GM23248 (cell line): ENCODE data around the gene GPR132. TPM values are rescaled to one million over a fixed set of nuclear protein-coding genes. Genes with fewer than 3 reads are reported as not detected.
"Not testable (repeated sequence)": the region's sequence is repeated elsewhere in the genome, so short reads cannot be mapped to it uniquely, and the experiment has no call there.

Experiments
- DNase-seq: peaks from one replicate; pipeline ENCODE4 v3.0.0-alpha.2; 2015
- H2AFZ ChIP-seq: fragments of 200-600 bp; sonication (generic); 2 replicates; pipeline ENCODE4 v1.6.1; 2016; ENCODE audit warnings: antibody characterized with exemption
- H3F3A ChIP-seq: fragments of 200-600 bp; sonication (generic); 2 replicates; pipeline ENCODE4 v1.6.1; 2016; ENCODE audit warnings: mild to moderate bottlenecking, antibody characterized with exemption, mixed run types; ENCODE audit not compliant: insufficient read depth
- H3K27ac ChIP-seq: fragments of 200-600 bp; sonication (generic); 2 replicates; pipeline ENCODE4 v1.5.1; 2016; ENCODE audit warnings: mild to moderate bottlenecking
- H3K27me3 ChIP-seq: fragments of 200-600 bp; sonication (generic); replicated peaks from 2 replicates; pipeline ENCODE4 v1.6.1; 2016; ENCODE audit warnings: mild to moderate bottlenecking; ENCODE audit not compliant: insufficient read depth
- H3K36me3 ChIP-seq: fragments of 200-600 bp; sonication (generic); 2 replicates; pipeline ENCODE4 v1.6.1; 2016; ENCODE audit warnings: low read depth, mild to moderate bottlenecking
- H3K4me1 ChIP-seq: fragments of 200-600 bp; sonication (generic); 2 replicates; pipeline ENCODE4 v1.6.1; 2016; ENCODE audit warnings: mild to moderate bottlenecking; ENCODE audit not compliant: insufficient read depth
- H3K4me2 ChIP-seq: fragments of 200-600 bp; sonication (generic); one replicate; pipeline ENCODE4 v1.6.1; 2016; ENCODE audit warnings: mild to moderate bottlenecking; ENCODE audit not compliant: unreplicated experiment
- H3K4me3 ChIP-seq: fragments of 200-600 bp; sonication (generic); 2 replicates; pipeline ENCODE4 v1.5.1; 2016; ENCODE audit warnings: mild to moderate bottlenecking
- H3K79me2 ChIP-seq: fragments of 200-600 bp; sonication (generic); 2 replicates; pipeline ENCODE4 v1.6.1; 2016; ENCODE audit warnings: mild to moderate bottlenecking; ENCODE audit not compliant: insufficient read depth
- H3K9ac ChIP-seq: fragments of 200-600 bp; sonication (generic); 2 replicates; pipeline ENCODE4 v1.6.1; 2016; ENCODE audit warnings: mild to moderate bottlenecking
- H3K9me2 ChIP-seq: fragments of 200-600 bp; sonication (generic); 2 replicates; pipeline ENCODE4 v1.6.1; 2016; ENCODE audit warnings: mixed run types, mild to moderate bottlenecking, moderate library complexity; ENCODE audit not compliant: insufficient read depth
- H3K9me3 ChIP-seq: fragments of 200-600 bp; sonication (generic); one replicate; pipeline ENCODE4 v1.6.1; 2017; ENCODE audit warnings: low read depth
- H4K20me1 ChIP-seq: fragments of 200-600 bp; sonication (generic); 2 replicates; pipeline ENCODE4 v1.6.0; 2016; ENCODE audit not compliant: insufficient read depth
- EZH2 ChIP-seq: fragments of 200-600 bp; sonication (generic); IDR thresholded peaks from 2 replicates; pipeline ENCODE4 v1.6.1; 2018; ENCODE audit warnings: antibody characterized with exemption, mild to moderate bottlenecking; ENCODE audit not compliant: insufficient read depth, poor library complexity, severe bottlenecking
- EZH2phosphoT487 ChIP-seq: fragments of 200-600 bp; sonication (generic); IDR thresholded peaks from 2 replicates; pipeline ENCODE4 v1.6.1; 2018; ENCODE audit warnings: antibody characterized with exemption, moderate library complexity, mild to moderate bottlenecking, low read depth; ENCODE audit not compliant: insufficient read depth
- WGBS, 2 experiments: methylation state at CpG; one replicate each; pipeline ENCODE4 v1.1.6; 2015 to 2017; ENCODE audit warnings: low lambda C conversion rate in 2 of 2, low coverage in 1 of 2; ENCODE audit errors: missing lambda C conversion rate in 2 of 2; 5-methylcytosine and 5-hydroxymethylcytosine counted together
- in situ Hi-C: fragments of 300-500 bp; cut with MboI; formaldehyde crosslinking; loops from 2 replicates; pipeline ENCODE4 v1.15.0; 2020
- polyA plus RNA-seq: library from polyadenylated mRNA; unstranded; fragments of >200 nt; fragmentation: Nextera tagmentation; extraction: Ambion mirVana; gene quantifications from 2 replicates; pipeline ENCODE4 v1.2.1, GENCODE V29; 2016
- total RNA-seq: library from RNA; depleted of rRNA; stranded (reverse); fragments of >200 nt; shearing (Covaris generic); gene quantifications from 2 replicates; pipeline ENCODE4 v1.2.3, GENCODE V29; 2014; rRNA removed

Gene GPR132
- total RNA-seq = not detected in 2 replicates
- polyA plus RNA-seq = not detected in 2 replicates

- H3K4me3 ChIP-seq = no peak within 1 kb of the TSS
- no peaks in the 10 kb centered on the region for H3K9me3 ChIP-seq
- no peaks in the 10 kb centered on the region for H3K9me2 ChIP-seq
- H3K4me1 ChIP-seq = peaks cover 5% of the 10 kb centered on the region
- no peak within 1 kb of the TSS for H3K4me2 ChIP-seq
- H3K27me3 ChIP-seq = no peaks in the 10 kb centered on the region
- no peak for DNase-seq
- H3K27ac ChIP-seq = no peak within 1 kb of the TSS
- TF ChIP-seq EZH2 (no peak), EZH2phosphoT487 (no peak)
- H3K9ac ChIP-seq = no peak within 1 kb of the TSS
- H4K20me1 ChIP-seq = no peaks in the 10 kb centered on the region
- no peaks in the 10 kb centered on the region for H3K79me2 ChIP-seq
- 74% methylated on average over 21 of the region's 22 CpGs for WGBS, 2 experiments
- no peak within 1 kb of the TSS for H2AFZ ChIP-seq
- no peaks in the 10 kb centered on the region for H3K36me3 ChIP-seq
- H3F3A ChIP-seq = no peaks in the 10 kb centered on the region
- in situ Hi-C loops = no loop called here
Measured at GRCh38 chr14:105065280-105066228, at the start of gene GPR132. Gene GPR132, minus strand, starts transcription at chr14:105065430. Its CDS starts 10,010 bp downstream, at chr14:105055420.

- 77 to 78% methylated on average over 8 of the region's 8 CpGs for WGBS, 2 experiments
- DNase-seq, H3K79me2 ChIP-seq, H3F3A ChIP-seq, H3K4me1 ChIP-seq, H3K9me3 ChIP-seq, H3K9ac ChIP-seq, H2AFZ ChIP-seq, H3K9me2 ChIP-seq, H4K20me1 ChIP-seq, in situ Hi-C loops, H3K4me3 ChIP-seq, H3K4me2 ChIP-seq, H3K27ac ChIP-seq, H3K36me3 ChIP-seq: not testable (repeated sequence)
- H3K27me3 ChIP-seq = peaks cover 41% of the 10 kb centered on the region
Measured at GRCh38 chr14:105109243-105109642, 44.0 kb upstream of the GPR132 start.

GRCh38 chr14:105108516-105108864 is 43.3 kb upstream of the GPR132 start:
- H3K4me1 ChIP-seq = no peaks in the 10 kb centered on the region
- no peak overlapping the region for H3K9ac ChIP-seq
- peaks cover 49% of the 10 kb centered on the region for H3K27me3 ChIP-seq
- no peaks in the 10 kb centered on the region for H3K9me3 ChIP-seq
- 64% methylated on average over 7 of the region's 7 CpGs for WGBS, 2 experiments
- H3K4me2 ChIP-seq = no peak overlapping the region
- no peak overlapping the region for H3K27ac ChIP-seq
- no peak for DNase-seq
- no peaks in the 10 kb centered on the region for H3K79me2 ChIP-seq
- H3K36me3 ChIP-seq = no peaks in the 10 kb centered on the region
- no peaks in the 10 kb centered on the region for H3K9me2 ChIP-seq
- H4K20me1 ChIP-seq = no peaks in the 10 kb centered on the region
- in situ Hi-C loops = no loop called here
- no peaks in the 10 kb centered on the region for H3F3A ChIP-seq
- TF ChIP-seq EZH2 = no peak
- no peak for TF ChIP-seq EZH2phosphoT487
- H3K4me3 ChIP-seq = no peak overlapping the region
- no peak overlapping the region for H2AFZ ChIP-seq

GRCh38 chr14:105107781-105108515 is 42.7 kb upstream of the GPR132 start:
- Histone ChIP-seq H3K79me2 (no peaks in the 10 kb centered on the region), H3K36me3 (no peaks in the 10 kb centered on the region), H4K20me1 (no peaks in the 10 kb centered on the region), H3K9ac (no peak overlapping the region), H3K27me3 (peaks cover 54% of the 10 kb centered on the region), H3K27ac (no peak overlapping the region), H3K4me3 (no peak overlapping the region), H3K4me2 (no peak overlapping the region), H2AFZ (no peak overlapping the region), H3K4me1 (no peaks in the 10 kb centered on the region), H3K9me2 (no peaks in the 10 kb centered on the region), H3K9me3 (no peaks in the 10 kb centered on the region), H3F3A (no peaks in the 10 kb centered on the region)
- in situ Hi-C loops = no loop called here
- 59 to 63% methylated on average over 9 of the region's 9 CpGs for WGBS, 2 experiments
- TF ChIP-seq EZH2 = no peak
- no peak for TF ChIP-seq EZH2phosphoT487
- no peak for DNase-seq
